SU-DHL-6 (cell line): ENCODE data around the gene SLC6A11.

Experiments used
- H2AFZ ChIP-seq: fragments of 200-600 bp; sonication (generic); 2 replicates; pipeline ENCODE4 v1.6.1; 2014; ENCODE audit warnings: low read depth, mild to moderate bottlenecking, moderate library complexity, mixed read lengths, antibody characterized with exemption, low read length; ENCODE audit not compliant: severe bottlenecking
- H3F3A ChIP-seq: fragments of 200-600 bp; shearing (Covaris generic); 2 replicates; pipeline ENCODE4 v1.6.0; 2016; ENCODE audit warnings: antibody characterized with exemption, mild to moderate bottlenecking; ENCODE audit not compliant: insufficient read depth
- H3K27ac ChIP-seq: fragments of 200-600 bp; sonication (generic); 2 replicates; pipeline ENCODE4 v1.5.1; 2016; ENCODE audit warnings: low read depth, mild to moderate bottlenecking, low read length, moderate library complexity, mixed read lengths
- H3K27me3 ChIP-seq: fragments of 200-600 bp; sonication (generic), shearing (Covaris generic); 2 replicates; pipeline ENCODE4 v1.6.0; 2014; ENCODE audit warnings: mild to moderate bottlenecking, low read length
- H3K36me3 ChIP-seq: fragments of 200-600 bp; sonication (generic); 2 replicates; pipeline ENCODE4 v1.6.1; 2014; ENCODE audit warnings: mild to moderate bottlenecking, low read length, mixed read lengths
- H3K4me2 ChIP-seq: fragments of 300-600, 200-600 bp; shearing (Covaris generic), sonication (generic); 2 replicates; pipeline ENCODE4 v1.6.0; 2014; ENCODE audit warnings: low read length, low read depth, mild to moderate bottlenecking; ENCODE audit not compliant: poor library complexity, severe bottlenecking
- H3K4me3 ChIP-seq: fragments of 200-600 bp; sonication (generic); 2 replicates; pipeline ENCODE4 v1.5.1; 2014; ENCODE audit warnings: antibody characterized with exemption, low read length, mild to moderate bottlenecking, mixed read lengths; ENCODE audit not compliant: insufficient read depth, poor library complexity, severe bottlenecking
- H3K79me2 ChIP-seq: fragments of 200-600 bp; sonication (generic); 2 replicates; pipeline ENCODE4 v1.6.1; 2014; ENCODE audit warnings: mild to moderate bottlenecking, low read length, moderate library complexity; ENCODE audit not compliant: insufficient read depth
- H3K9ac ChIP-seq: fragments of 200-600 bp; sonication (generic); 2 replicates; pipeline ENCODE4 v1.7.0; 2014; ENCODE audit warnings: mild to moderate bottlenecking, low read length
- H3K9me2 ChIP-seq: fragments of 200-600 bp; sonication (generic); replicated peaks from 2 replicates; pipeline ENCODE4 v1.6.1; 2014; ENCODE audit warnings: low read length; ENCODE audit not compliant: insufficient read depth
- H3K9me3 ChIP-seq: fragments of 200-600 bp; sonication (generic); 2 replicates; pipeline ENCODE4 v1.6.1; 2014; ENCODE audit warnings: low read length, mixed read lengths; ENCODE audit not compliant: insufficient read depth
- H4K20me1 ChIP-seq: fragments of 200-600 bp; sonication (generic); 2 replicates; pipeline ENCODE4 v1.6.1; 2014; ENCODE audit warnings: low read depth, mild to moderate bottlenecking, antibody characterized with exemption, low read length, moderate library complexity, mixed read lengths
- CTCF ChIP-seq: fragments of 200-600 bp; sonication (generic); IDR thresholded peaks from one replicate; pipeline ENCODE4 v1.5.1; 2017; ENCODE audit warnings: antibody characterized with exemption, mild to moderate bottlenecking, low read length, moderate library complexity; ENCODE audit not compliant: insufficient read depth, poor library complexity, severe bottlenecking
- EZH2phosphoT487 ChIP-seq: fragments of 200-600 bp; sonication (generic), shearing (Covaris generic); conservative IDR thresholded peaks from 2 replicates; pipeline ENCODE4 v1.6.1; 2018; ENCODE audit warnings: mild to moderate bottlenecking, antibody characterized with exemption, low read length, moderate library complexity, mixed read lengths

SLC6A11 gene

DNA sequence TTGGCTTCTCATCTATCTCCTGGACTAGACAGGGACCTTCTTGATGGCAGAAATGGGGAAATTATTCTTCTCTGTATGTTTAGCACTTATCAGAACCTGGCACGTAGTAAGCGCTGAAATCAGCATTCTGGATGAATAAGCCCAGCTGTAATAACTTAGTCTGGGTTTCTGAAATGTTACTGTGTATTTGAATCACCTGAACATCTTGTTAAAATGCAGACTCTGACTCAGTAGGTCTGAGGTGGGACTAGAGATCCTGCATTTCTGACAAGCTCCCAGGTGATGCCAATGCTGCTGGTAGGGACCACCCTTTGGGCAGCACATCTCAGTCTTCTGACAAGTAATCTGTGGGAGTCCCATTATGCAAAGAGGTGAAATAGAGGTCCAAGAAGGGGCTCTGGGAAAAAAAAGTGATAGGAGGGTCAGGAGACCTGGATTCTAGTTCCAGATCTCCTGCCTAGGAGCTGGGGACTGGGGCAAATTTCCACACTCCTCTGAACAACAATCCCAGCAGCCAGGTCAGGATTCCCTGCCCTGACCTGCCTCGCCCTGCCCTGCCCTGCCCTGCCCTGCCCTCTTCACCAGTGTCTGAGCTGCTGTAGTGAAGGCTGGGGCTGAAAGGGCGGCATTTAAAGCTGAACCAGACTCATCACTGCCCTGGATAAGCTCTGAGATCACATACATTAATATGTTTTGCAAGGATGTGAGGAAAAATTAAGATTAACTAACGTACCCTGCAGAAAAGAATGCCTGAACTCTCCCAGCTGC is 17.2 kb upstream of the SLC6A11 start:
- no peak overlapping the region for H3K4me3 ChIP-seq
- no peak overlapping the region for H2AFZ ChIP-seq
- no peaks in the 10 kb centered on the region for H3K9me2 ChIP-seq
- no peaks in the 10 kb centered on the region for H3K36me3 ChIP-seq
- H4K20me1 ChIP-seq = no peaks in the 10 kb centered on the region
- H3K27ac ChIP-seq = no peak overlapping the region
- no peak overlapping the region for H3K9ac ChIP-seq
- no peaks in the 10 kb centered on the region for H3K27me3 ChIP-seq
- H3F3A ChIP-seq = no peaks in the 10 kb centered on the region
- H3K9me3 ChIP-seq = no peaks in the 10 kb centered on the region
- no peaks in the 10 kb centered on the region for H3K79me2 ChIP-seq
- no peak overlapping the region for H3K4me2 ChIP-seq
- TF ChIP-seq CTCF = no peak
- TF ChIP-seq EZH2phosphoT487 = no peak

GRCh38 chr3:10804183-10804648 is 11.8 kb upstream of the SLC6A11 start:
- Histone ChIP-seq H3K79me2 (no peaks in the 10 kb centered on the region), H3K4me2 (no peak overlapping the region), H3K27me3 (no peaks in the 10 kb centered on the region), H3K27ac (no peak overlapping the region), H3K9me3 (no peaks in the 10 kb centered on the region), H3K4me3 (no peak overlapping the region), H3K36me3 (no peaks in the 10 kb centered on the region), H2AFZ (no peak overlapping the region), H3K9me2 (no peaks in the 10 kb centered on the region), H3F3A (no peaks in the 10 kb centered on the region), H4K20me1 (no peaks in the 10 kb centered on the region), H3K9ac (no peak overlapping the region)
- no peak for TF ChIP-seq EZH2phosphoT487
- no peak for TF ChIP-seq CTCF

- Histone ChIP-seq H2AFZ (no peak overlapping the region), H3K9me3 (no peaks in the 10 kb centered on the region), H3K27me3 (no peaks in the 10 kb centered on the region), H3K27ac (no peak overlapping the region), H3F3A (no peaks in the 10 kb centered on the region), H3K4me3 (no peak overlapping the region), H3K36me3 (no peaks in the 10 kb centered on the region), H4K20me1 (no peaks in the 10 kb centered on the region), H3K9me2 (no peaks in the 10 kb centered on the region), H3K79me2 (no peaks in the 10 kb centered on the region), H3K4me2 (no peak overlapping the region), H3K9ac (no peak overlapping the region)
- TF ChIP-seq EZH2phosphoT487 (no peak), CTCF (no peak)
Measured at GRCh38 chr3:10806006-10806405, 10.0 kb upstream of the SLC6A11 start.
